Heart left ventricle (tissue), 13 donors: ENCODE data around the gene ASIC4.

Source experiments
- POLR2A ChIP-seq, 2 donors: fragments of 450-650 bp; IDR thresholded peaks; one replicate each; pipeline ENCODE4 v1.6.1; 2017; ENCODE audit warnings: antibody characterized with exemption in 2 of 2, mild to moderate bottlenecking in 2 of 2, moderate library complexity in 2 of 2
- TF ChIP-seq, protein P1 (sequence below), 12 donors: fragments of 200-600 bp; sonication (generic) in 4 of 12; IDR thresholded peaks; one replicate each; pipeline versions ENCODE4 v1.5.0 to v1.8.0; 2018 to 2022; ENCODE audit warnings: antibody characterized with exemption in 12 of 12, mild to moderate bottlenecking in 5 of 12
- donor health status: ischemic (EF 13 %, LVEDD 7.1; RV severe dilation, severe dysfunction).
- donor health status: DM: no; HTN: yes; CAD: no.
- donor health status: DM: no; HTN: no; CAD: no.
- donor health status: ischemic (EF 25% LVEDD 6.9; RV normal size, moderate dysfunction).
- donor health status: ischemic (EF 25% LVEDD 5.7; RV mildly dilated, moderate dysfunction).
- donor health status: ischemic (EF 35%, LVEDD 5.7; RV mildly dilated, moderate dysfunction).
- donor health status: nonischemic (EF 11% LVEDD 7.7; RV severe dilation, severe dysfunction).
- donor health status: DM: yes; HTN: yes; CAD: no.
- donor health status: PGD.
- donor health status: ischemic (EF 29% LVEDD 5.4; RV normal size, mild dysfunction).
- donor health status: nonischemic (EF 23%, LVEDD 6.1; RV moderate dilation, normal function).

DNA sequence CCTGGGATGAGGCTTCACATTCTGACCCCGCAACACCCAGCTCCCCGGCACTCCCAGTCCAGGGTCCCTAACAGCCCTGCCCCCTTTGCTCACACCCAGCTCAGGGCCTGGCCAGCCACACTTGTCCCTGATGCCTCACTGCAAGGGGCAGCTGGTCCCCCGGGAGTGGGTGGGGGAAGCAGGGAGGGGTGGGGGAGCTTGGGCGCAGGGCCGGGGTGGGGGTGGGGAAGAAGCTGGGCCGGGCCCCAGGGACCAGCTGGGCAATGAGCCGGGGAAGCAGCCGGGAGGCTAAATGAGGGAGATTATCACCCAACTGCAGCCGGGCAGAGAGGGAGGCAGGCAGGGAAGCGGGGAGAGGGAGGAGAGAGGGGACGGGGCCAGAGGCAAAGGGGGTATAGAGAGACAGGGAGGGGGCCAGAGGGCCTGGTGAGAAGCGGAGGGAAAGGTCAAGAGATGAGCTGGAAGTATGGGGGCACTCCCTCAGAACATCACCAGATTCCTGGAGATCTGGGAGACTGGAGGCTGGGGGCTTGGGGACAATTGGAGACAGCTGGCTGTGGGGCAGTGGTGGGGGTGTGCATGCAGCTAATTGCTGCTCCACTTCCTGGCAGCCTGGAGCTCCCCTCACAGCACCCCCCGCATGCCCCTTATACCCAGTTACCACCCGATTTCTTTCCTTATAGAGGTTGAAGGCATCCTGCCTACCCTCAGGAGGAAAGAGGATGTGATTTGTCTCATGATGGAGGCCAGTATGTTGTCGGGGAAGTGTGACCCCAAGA lies 2.5 kb upstream of the ASIC4 start:
- TF ChIP-seq, protein P1, sequence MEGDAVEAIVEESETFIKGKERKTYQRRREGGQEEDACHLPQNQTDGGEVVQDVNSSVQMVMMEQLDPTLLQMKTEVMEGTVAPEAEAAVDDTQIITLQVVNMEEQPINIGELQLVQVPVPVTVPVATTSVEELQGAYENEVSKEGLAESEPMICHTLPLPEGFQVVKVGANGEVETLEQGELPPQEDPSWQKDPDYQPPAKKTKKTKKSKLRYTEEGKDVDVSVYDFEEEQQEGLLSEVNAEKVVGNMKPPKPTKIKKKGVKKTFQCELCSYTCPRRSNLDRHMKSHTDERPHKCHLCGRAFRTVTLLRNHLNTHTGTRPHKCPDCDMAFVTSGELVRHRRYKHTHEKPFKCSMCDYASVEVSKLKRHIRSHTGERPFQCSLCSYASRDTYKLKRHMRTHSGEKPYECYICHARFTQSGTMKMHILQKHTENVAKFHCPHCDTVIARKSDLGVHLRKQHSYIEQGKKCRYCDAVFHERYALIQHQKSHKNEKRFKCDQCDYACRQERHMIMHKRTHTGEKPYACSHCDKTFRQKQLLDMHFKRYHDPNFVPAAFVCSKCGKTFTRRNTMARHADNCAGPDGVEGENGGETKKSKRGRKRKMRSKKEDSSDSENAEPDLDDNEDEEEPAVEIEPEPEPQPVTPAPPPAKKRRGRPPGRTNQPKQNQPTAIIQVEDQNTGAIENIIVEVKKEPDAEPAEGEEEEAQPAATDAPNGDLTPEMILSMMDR (IDR thresholded peaks at IDR 0.05): no peak
- TF ChIP-seq POLR2A (IDR thresholded peaks at IDR 0.05): no peak
